Posterior vena cava (tissue), 2 donors: ENCODE results near the gene CD58. TPM values are rescaled to one million over a fixed set of nuclear protein-coding genes. Genes with fewer than 3 reads are reported as not detected.
"Not testable (repeated sequence)": the region's sequence is repeated elsewhere in the genome, so short reads cannot be mapped to it uniquely, and the experiment has no call there.

Experiments
- DNase-seq: peaks from one replicate; pipeline ENCODE4 v3.0.0-alpha.2; 2020; ENCODE audit warnings: low spot score
- intact Hi-C, 2 donors: fragments of 100-400 bp; cut with DNase I; formaldehyde crosslinking; loops; one replicate each; pipeline versions ENCODE4 v1.14.1 to v1.14.2; 2022 to 2023
- total RNA-seq, 2 donors: library from RNA; stranded (reverse); fragmentation: NEBNext Ultra II Directional; extraction: Animal tissue kit (Norgen Biotek cat#: 25700); gene quantifications; one replicate each; pipeline ENCODE4 v1.2.1, GENCODE V29; 2021
- donor health status: DM: yes; HTN: yes; CAD: no.
- donor health status: DM: yes; HTN: yes; CAD: no.

The CD58 gene
- total RNA-seq, 2 donors from 2014 or later = 28.3 to 31.6 TPM

- no peak for DNase-seq
These were observed 3.9 kb upstream of the CD58 start for GRCh38 chr1:116574581-116575291.

GRCh38 chr1:116573431-116574095, 2.7 kb upstream of the CD58 start:
- no peak for DNase-seq
- intact Hi-C loops = loop anchor here (10.0 kb wide), 2 partner anchors 199 to 481 kb away; partner anchors contain the start of gene ATP1A1 (in 1 of the 2)

More at GRCh38 chr1:116574581-116575291, 3.9 kb upstream of the CD58 start:
- intact Hi-C loops = loop anchor here (10.0 kb wide), 2 partner anchors 200 to 480 kb away; partner anchors contain the start of gene ATP1A1 (in 1 of the 2)

GRCh38 chr1:116572771-116573430, 2.1 kb upstream of the CD58 start:
- intact Hi-C loops = loop anchor here (10.0 kb wide), 2 partner anchors 198 to 482 kb away; partner anchors contain the start of gene ATP1A1 (in 1 of the 2)
- no peak for DNase-seq

GRCh38 chr1:116572099-116572498, 1.3 kb upstream of the CD58 start:
- DNase-seq = no peak
- intact Hi-C loops = loop anchor here (10.0 kb wide), 2 partner anchors 197 to 483 kb away; partner anchors contain the start of gene ATP1A1 (in 1 of the 2)

GRCh38 chr1:116571215-116571919, 541 bp upstream of the CD58 start:
- no peak for DNase-seq
- intact Hi-C loops = loop anchor here (10.0 kb wide), 2 partner anchors 197 to 483 kb away; partner anchors contain the start of gene ATP1A1 (in 1 of the 2)

GRCh38 chr1:116569776-116570357, 959 bp downstream of the CD58 start:
- peak; percentile 83 for DNase-seq
- intact Hi-C loops = loop anchor here (10.0 kb wide), 2 partner anchors 195 to 485 kb away; partner anchors contain the start of gene ATP1A1 (in 1 of the 2)

GRCh38 chr1:116569381-116569670, 1.5 kb downstream of the CD58 start:
- DNase-seq = no peak
- intact Hi-C loops = no loop called here

- intact Hi-C loops = no loop called here
These were observed 2.0 kb downstream of the CD58 start for GRCh38 chr1:116568662-116569380.

GRCh38 chr1:116567790-116568661, 2.8 kb downstream of the CD58 start:
- intact Hi-C loops = no loop called here

More at GRCh38 chr1:116568662-116569380, 2.0 kb downstream of the CD58 start:
- DNase-seq = no peak

GRCh38 chr1:116565222-116565621, 5.6 kb downstream of the CD58 start:
- intact Hi-C loops = no loop called here
- DNase-seq = no peak

More at GRCh38 chr1:116567790-116568661, 2.8 kb downstream of the CD58 start:
- no peak for DNase-seq

GRCh38 chr1:116564426-116564825, 6.4 kb downstream of the CD58 start:
- no peak for DNase-seq
- intact Hi-C loops = no loop called here

- DNase-seq, intact Hi-C loops: not testable (repeated sequence)
These were observed 8.4 kb downstream of the CD58 start for GRCh38 chr1:116562465-116562864.

- DNase-seq = no peak
- intact Hi-C loops = no loop called here
These were observed 9.3 kb downstream of the CD58 start for GRCh38 chr1:116561563-116561962.

- intact Hi-C loops = no loop called here
- DNase-seq = no peak
These were observed 9.9 kb downstream of the CD58 start for GRCh38 chr1:116560704-116561490.

GRCh38 chr1:116559304-116559761, 11.5 kb downstream of the CD58 start:
- no peak for DNase-seq
- intact Hi-C loops = no loop called here

- intact Hi-C loops = no loop called here
- DNase-seq = no peak
These were observed 12.3 kb downstream of the CD58 start for GRCh38 chr1:116558571-116558970.
